ENCODE measurements around the gene NUBPL.
"Not testable (repeated sequence)": the region's sequence is repeated elsewhere in the genome, so short reads cannot be mapped to it uniquely, and the experiment has no call there.

Gene NUBPL

GRCh38 chr14:31774567-31774966, 213.4 kb downstream of the NUBPL start:
- Histone ChIP-seq H3K9me3 (ENCODE audit: insufficient read depth, low read depth, low read length) (peaks cover 15% of the 10 kb centered on the region), H3K4me3 (ENCODE audit: low read length) (no peak overlapping the region), H3K36me3 (ENCODE audit: insufficient read depth, low read length) (no peaks in the 10 kb centered on the region), H3K9ac (ENCODE audit: low read depth, low read length) (no peak overlapping the region), H3K27me3 (ENCODE audit: insufficient read depth, low read length) (no peaks in the 10 kb centered on the region), H3K4me1 (ENCODE audit: insufficient read depth, low read length) (no peaks in the 10 kb centered on the region), H3K27ac (ENCODE audit: low read depth, low read length) (no peak overlapping the region)
- 92% methylated on average over 2 of the region's 2 CpGs for WGBS

- H3K4me3 ChIP-seq (ENCODE audit: low read length), result no peak overlapping the region
- H3K27me3 ChIP-seq (ENCODE audit: insufficient read depth, low read length), result no peaks in the 10 kb centered on the region
- H3K9me3 ChIP-seq (ENCODE audit: insufficient read depth, low read depth, low read length), result peaks cover 42% of the 10 kb centered on the region
- no peak overlapping the region for H3K27ac ChIP-seq (ENCODE audit: low read depth, low read length)
- WGBS, result 89% methylated on average over 4 of the region's 4 CpGs
- H3K36me3 ChIP-seq (ENCODE audit: insufficient read depth, low read length), result no peaks in the 10 kb centered on the region
- H3K4me1 ChIP-seq (ENCODE audit: insufficient read depth, low read length), result no peaks in the 10 kb centered on the region
- H3K9ac ChIP-seq (ENCODE audit: low read depth, low read length), result no peak overlapping the region
Observed at GRCh38 chr14:31777312-31777711, 216.1 kb downstream of the NUBPL start.

DNA sequence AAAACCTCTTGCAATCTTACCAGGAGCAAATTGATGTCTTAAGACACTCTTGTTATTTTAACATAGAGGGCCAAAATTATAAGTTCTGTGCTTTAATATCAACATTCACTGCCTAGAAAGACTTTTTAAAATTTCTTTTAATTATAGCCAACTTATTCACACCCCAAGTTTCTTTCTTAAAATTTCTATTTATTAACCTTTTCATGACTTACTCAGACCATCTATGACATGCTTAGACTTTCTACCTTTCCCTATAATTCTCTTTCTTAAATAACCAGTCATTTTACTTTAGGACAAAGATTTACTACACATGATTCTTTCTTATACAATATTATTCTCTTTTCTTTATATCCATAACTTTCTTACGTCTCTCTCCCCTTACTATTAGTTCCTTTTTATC, 220.4 kb downstream of the NUBPL start:
- Histone ChIP-seq H3K9me3 (ENCODE audit: insufficient read depth, low read depth, low read length) (peaks cover 67% of the 10 kb centered on the region), H3K27me3 (ENCODE audit: insufficient read depth, low read length) (no peaks in the 10 kb centered on the region), H3K36me3 (ENCODE audit: insufficient read depth, low read length) (no peaks in the 10 kb centered on the region), H3K4me3 (ENCODE audit: low read length) (no peak overlapping the region), H3K4me1 (ENCODE audit: insufficient read depth, low read length) (no peaks in the 10 kb centered on the region), H3K9ac (ENCODE audit: low read depth, low read length) (no peak overlapping the region), H3K27ac (ENCODE audit: low read depth, low read length) (no peak overlapping the region)
- 94% methylated on average over 1 of the region's 1 CpG for WGBS

- peaks cover 42% of the 10 kb centered on the region for H3K9me3 ChIP-seq (ENCODE audit: insufficient read depth, low read depth, low read length)
- H3K36me3 ChIP-seq (ENCODE audit: insufficient read depth, low read length), result no peaks in the 10 kb centered on the region
- H3K4me1 ChIP-seq (ENCODE audit: insufficient read depth, low read length), result no peaks in the 10 kb centered on the region
- H3K4me3 ChIP-seq (ENCODE audit: low read length), result no peak overlapping the region
- H3K27ac ChIP-seq (ENCODE audit: low read depth, low read length), result no peak overlapping the region
- WGBS, result 100% methylated on average over 1 of the region's 1 CpG
- H3K27me3 ChIP-seq (ENCODE audit: insufficient read depth, low read length), result no peaks in the 10 kb centered on the region
- no peak overlapping the region for H3K9ac ChIP-seq (ENCODE audit: low read depth, low read length)
Observed at GRCh38 chr14:31785574-31785973, 224.4 kb downstream of the NUBPL start.

DNA sequence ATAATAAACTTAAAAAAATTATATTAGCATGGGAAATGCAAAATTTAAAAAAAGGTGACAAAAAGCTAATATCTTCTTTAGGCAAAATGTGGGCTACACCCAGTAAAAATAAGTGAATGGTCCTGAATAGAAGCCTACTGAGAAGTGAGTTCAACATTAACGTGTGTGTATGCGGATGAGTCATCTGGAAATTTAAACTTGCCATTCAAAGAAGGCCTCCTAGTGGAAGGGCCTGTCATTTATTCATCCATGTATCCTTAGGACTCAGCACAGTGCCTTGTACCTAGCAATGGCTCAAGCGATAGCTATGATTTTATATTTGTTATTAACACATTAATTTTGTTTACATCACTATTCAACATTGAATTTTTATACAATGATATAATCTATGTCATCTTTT, 226.2 kb downstream of the NUBPL start:
- H3K27ac ChIP-seq (ENCODE audit: low read depth, low read length), result no peak overlapping the region

GRCh38 chr14:31788340-31788739, 227.1 kb downstream of the NUBPL start:
- no peaks in the 10 kb centered on the region for H3K36me3 ChIP-seq (ENCODE audit: insufficient read depth, low read length)
- no peak overlapping the region for H3K27ac ChIP-seq (ENCODE audit: low read depth, low read length)
- no peak overlapping the region for H3K9ac ChIP-seq (ENCODE audit: low read depth, low read length)
- no peaks in the 10 kb centered on the region for H3K27me3 ChIP-seq (ENCODE audit: insufficient read depth, low read length)
- 100% methylated on average over 1 of the region's 1 CpG for WGBS
- H3K4me3 ChIP-seq (ENCODE audit: low read length), result no peak overlapping the region
- H3K9me3 ChIP-seq (ENCODE audit: insufficient read depth, low read depth, low read length), result peaks cover 15% of the 10 kb centered on the region; the same call in 1 of the 2 replicates
- no peaks in the 10 kb centered on the region for H3K4me1 ChIP-seq (ENCODE audit: insufficient read depth, low read length)

More for the DNA sequence above, 226.2 kb downstream of the NUBPL start:
- H3K4me3 ChIP-seq (ENCODE audit: low read length), result no peak overlapping the region
- no peaks in the 10 kb centered on the region for H3K36me3 ChIP-seq (ENCODE audit: insufficient read depth, low read length)
- WGBS, result 83% methylated on average over 2 of the region's 3 CpGs
- H3K9ac ChIP-seq (ENCODE audit: low read depth, low read length), result no peak overlapping the region
- no peaks in the 10 kb centered on the region for H3K27me3 ChIP-seq (ENCODE audit: insufficient read depth, low read length)
- H3K9me3 ChIP-seq (ENCODE audit: insufficient read depth, low read depth, low read length), result peaks cover 24% of the 10 kb centered on the region; the same call in 1 of the 2 replicates
- H3K4me1 ChIP-seq (ENCODE audit: insufficient read depth, low read length), result no peaks in the 10 kb centered on the region

DNA sequence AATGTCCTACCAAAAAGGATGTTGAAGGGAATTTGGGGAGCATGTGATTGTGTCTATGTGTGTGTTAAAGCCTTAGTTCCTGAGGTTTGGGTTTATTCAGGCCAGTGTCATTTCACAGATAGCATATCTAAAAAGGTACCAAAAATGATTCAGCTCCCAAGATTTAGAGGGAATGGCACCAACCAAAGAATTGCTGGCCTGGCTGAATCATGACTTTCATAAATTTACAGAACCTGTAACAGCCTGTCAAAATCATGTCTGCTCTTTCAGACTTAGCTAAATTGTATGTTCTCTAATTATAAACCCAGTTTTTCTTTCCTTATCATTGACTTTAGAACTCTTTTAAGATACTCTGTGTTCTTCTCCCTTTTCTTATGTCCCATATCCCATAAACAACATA, 231.5 kb downstream of the NUBPL start:
- H3K27me3 ChIP-seq (ENCODE audit: insufficient read depth, low read length), result no peaks in the 10 kb centered on the region
- no peaks in the 10 kb centered on the region for H3K9me3 ChIP-seq (ENCODE audit: insufficient read depth, low read depth, low read length)
- no peak overlapping the region for H3K4me3 ChIP-seq (ENCODE audit: low read length)
- no peaks in the 10 kb centered on the region for H3K36me3 ChIP-seq (ENCODE audit: insufficient read depth, low read length)
- H3K27ac ChIP-seq (ENCODE audit: low read depth, low read length), result no peak overlapping the region
- H3K4me1 ChIP-seq (ENCODE audit: insufficient read depth, low read length), result no peaks in the 10 kb centered on the region
- no peak overlapping the region for H3K9ac ChIP-seq (ENCODE audit: low read depth, low read length)

- WGBS, result 86% methylated on average over 2 of the region's 3 CpGs
- H3K4me3 ChIP-seq (ENCODE audit: low read length); H3K27ac ChIP-seq (ENCODE audit: low read depth, low read length); H3K9ac ChIP-seq (ENCODE audit: low read depth, low read length); H3K9me3 ChIP-seq (ENCODE audit: insufficient read depth, low read depth, low read length); H3K36me3 ChIP-seq (ENCODE audit: insufficient read depth, low read length); H3K27me3 ChIP-seq (ENCODE audit: insufficient read depth, low read length); H3K4me1 ChIP-seq (ENCODE audit: insufficient read depth, low read length): not testable (repeated sequence)
Observed at GRCh38 chr14:31797946-31798345, 236.7 kb downstream of the NUBPL start.

DNA sequence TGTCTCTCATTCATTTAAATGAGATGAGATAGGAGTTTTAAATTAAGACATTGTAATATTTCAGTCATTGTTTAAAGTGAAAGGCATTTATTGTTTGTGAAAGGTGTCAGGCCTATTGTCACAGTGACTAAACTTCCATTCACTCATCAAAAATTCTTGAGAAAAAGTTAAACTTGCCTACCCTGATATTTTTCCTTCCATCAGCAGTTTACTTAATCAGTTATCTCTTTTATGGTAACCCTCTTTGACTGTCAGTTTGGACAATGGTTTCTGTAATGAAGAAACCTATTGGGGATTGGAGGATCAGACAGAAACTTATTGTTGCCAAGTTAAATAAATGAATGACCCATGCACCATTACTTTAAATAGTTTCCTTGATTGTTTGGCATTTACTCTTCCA, 241.6 kb downstream of the NUBPL start:
- no peaks in the 10 kb centered on the region for H3K27me3 ChIP-seq (ENCODE audit: insufficient read depth, low read length)
- H3K36me3 ChIP-seq (ENCODE audit: insufficient read depth, low read length), result no peaks in the 10 kb centered on the region
- H3K27ac ChIP-seq (ENCODE audit: low read depth, low read length), result no peak overlapping the region
- no peaks in the 10 kb centered on the region for H3K9me3 ChIP-seq (ENCODE audit: insufficient read depth, low read depth, low read length)
- H3K9ac ChIP-seq (ENCODE audit: low read depth, low read length), result no peak overlapping the region
- H3K4me1 ChIP-seq (ENCODE audit: insufficient read depth, low read length), result no peaks in the 10 kb centered on the region
- no peak overlapping the region for H3K4me3 ChIP-seq (ENCODE audit: low read length)

DNA sequence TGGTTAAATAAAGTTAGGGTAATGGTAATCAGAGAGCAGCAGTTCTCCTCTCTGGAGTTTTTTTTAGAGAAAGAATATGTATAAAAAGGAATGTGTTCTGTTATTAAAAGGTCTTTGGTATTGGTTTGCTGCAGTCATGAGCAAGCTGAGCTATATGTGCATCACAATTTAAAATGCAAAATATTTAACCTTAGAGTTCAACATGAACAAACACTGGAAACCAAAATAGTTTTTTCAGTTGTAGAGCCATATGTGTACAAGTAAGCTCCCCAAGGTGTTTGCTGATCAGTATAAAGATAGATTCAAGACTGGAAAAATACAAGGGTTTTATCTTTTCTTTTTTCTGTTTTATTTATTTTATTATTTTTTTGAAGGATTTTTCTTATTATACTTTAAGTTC, 245.0 kb downstream of the NUBPL start:
- Histone ChIP-seq H3K4me1 (ENCODE audit: insufficient read depth, low read length) (no peaks in the 10 kb centered on the region), H3K27me3 (ENCODE audit: insufficient read depth, low read length) (no peaks in the 10 kb centered on the region), H3K27ac (ENCODE audit: low read depth, low read length) (no peak overlapping the region), H3K36me3 (ENCODE audit: insufficient read depth, low read length) (no peaks in the 10 kb centered on the region), H3K9ac (ENCODE audit: low read depth, low read length) (no peak overlapping the region), H3K4me3 (ENCODE audit: low read length) (no peak overlapping the region), H3K9me3 (ENCODE audit: insufficient read depth, low read depth, low read length) (no peaks in the 10 kb centered on the region)

DNA sequence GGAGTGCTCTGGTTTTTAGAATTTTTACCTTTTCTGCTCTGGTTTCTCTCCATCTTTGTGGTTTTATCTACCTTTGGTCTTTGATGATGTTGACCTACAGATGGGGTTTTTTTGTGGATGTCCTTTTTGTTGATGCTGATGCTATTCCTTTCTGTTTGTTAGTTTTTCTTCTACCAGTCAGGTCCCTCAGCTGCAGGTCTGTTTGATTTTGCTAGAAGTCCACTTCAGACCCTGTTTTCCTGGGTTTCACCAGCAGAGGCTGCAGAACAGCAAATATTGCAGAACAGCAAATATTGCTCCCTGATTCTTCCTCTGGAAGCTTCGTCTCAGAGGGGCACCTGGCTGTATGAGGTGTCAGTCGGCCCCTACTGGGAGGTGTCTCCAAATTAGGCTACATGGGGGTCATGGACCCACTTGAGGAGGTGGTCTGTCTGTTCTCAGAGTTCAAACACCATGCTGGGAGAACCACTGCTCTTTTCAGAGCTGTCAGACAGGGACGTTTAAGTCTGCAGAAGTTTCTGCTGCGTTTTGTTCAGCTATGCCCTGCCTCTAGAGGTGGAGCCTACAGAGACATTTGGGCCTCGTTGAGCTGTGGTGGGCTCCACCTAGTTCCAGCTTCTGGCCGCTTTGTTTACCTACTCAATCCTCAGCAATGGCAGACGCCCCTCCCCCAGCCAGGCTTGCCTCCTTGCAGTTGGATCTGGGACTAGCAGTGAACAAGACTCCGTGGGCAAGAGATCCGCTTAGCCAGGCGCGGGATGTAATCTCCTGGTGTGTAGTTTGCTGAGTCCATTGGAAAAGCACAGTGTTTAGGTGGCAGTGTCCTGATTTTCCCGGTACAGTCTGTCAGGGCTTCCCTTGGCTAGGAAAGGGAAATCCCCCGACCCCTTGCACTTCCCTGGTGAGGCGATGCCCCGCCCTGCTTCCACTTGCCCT, 250.8 kb downstream of the NUBPL start:
- not testable (repeated sequence) for H3K9ac ChIP-seq (ENCODE audit: low read depth, low read length); H3K9me3 ChIP-seq (ENCODE audit: insufficient read depth, low read depth, low read length); H3K36me3 ChIP-seq (ENCODE audit: insufficient read depth, low read length); H3K4me3 ChIP-seq (ENCODE audit: low read length); H3K4me1 ChIP-seq (ENCODE audit: insufficient read depth, low read length); H3K27me3 ChIP-seq (ENCODE audit: insufficient read depth, low read length); H3K27ac ChIP-seq (ENCODE audit: low read depth, low read length)
- 83% methylated on average over 15 of the region's 15 CpGs for WGBS

Data from HUES64 (cell line).